HG02938 (cell line): ENCODE data around the gene GRK4.
A peak's percentile ranks its signal among the peaks of the same experiment; 100 is the strongest.

Experiments
- ATAC-seq: cut with Tn5 transposase; IDR thresholded peaks from one replicate; pipeline ENCODE4 v1.9.1; 2021; ENCODE audit warnings: mild to moderate bottlenecking, moderate library complexity; ENCODE audit not compliant: unreplicated experiment

GRK4 gene

DNA sequence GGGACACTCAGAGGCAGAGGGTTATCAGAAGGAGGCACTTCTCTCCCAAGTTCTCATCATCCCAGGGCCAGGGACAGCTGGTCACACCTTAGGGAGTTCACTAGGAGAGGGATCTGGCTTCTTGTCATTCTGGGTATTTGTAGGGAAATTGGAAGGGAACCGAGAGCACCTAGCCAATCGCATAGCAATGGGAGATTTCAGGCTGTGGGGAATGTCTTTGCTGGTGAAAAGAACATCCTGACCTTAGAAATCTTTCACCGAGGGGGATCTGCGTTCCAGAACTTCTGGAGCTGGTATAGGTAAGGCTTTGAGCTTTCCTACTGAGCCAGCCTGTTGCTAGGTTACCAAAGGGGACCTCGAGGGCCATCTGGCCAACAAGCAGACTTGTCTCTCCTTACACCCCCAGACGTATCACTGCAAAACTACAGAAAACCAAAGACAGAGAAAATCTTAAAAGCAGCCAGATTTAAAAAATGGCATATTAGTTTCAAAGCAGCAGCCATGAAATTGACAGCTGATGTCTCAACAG lies 104.2 kb downstream of the GRK4 start:
- no peak for ATAC-seq

DNA sequence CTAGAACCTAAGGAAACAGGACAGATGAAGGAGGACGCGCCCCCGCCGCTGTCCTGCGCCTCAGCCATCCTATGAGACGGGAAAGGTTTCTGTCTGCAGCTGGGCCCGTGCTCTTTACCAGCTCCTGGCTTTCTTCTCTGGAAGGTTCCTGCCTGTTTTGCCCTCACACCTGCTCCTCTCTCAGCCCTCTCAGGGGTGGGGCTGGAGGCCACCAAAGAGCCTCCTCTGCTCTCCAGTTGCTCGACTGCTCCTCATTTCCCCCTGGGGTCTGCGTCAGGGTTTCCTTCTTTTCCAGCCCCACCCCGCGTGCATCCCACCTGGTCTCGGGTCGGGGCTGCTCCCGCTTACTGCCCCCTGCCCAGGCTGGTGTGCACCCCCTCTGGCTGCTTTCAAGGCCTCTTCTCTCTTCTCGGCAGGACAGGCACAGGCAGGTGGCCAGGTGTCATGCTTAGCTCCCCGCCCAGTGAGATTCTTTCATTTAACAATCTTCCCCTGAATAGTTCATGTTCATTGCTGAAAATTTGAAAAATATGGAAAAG lies 106.4 kb downstream of the GRK4 start:
- ATAC-seq, result no peak

DNA sequence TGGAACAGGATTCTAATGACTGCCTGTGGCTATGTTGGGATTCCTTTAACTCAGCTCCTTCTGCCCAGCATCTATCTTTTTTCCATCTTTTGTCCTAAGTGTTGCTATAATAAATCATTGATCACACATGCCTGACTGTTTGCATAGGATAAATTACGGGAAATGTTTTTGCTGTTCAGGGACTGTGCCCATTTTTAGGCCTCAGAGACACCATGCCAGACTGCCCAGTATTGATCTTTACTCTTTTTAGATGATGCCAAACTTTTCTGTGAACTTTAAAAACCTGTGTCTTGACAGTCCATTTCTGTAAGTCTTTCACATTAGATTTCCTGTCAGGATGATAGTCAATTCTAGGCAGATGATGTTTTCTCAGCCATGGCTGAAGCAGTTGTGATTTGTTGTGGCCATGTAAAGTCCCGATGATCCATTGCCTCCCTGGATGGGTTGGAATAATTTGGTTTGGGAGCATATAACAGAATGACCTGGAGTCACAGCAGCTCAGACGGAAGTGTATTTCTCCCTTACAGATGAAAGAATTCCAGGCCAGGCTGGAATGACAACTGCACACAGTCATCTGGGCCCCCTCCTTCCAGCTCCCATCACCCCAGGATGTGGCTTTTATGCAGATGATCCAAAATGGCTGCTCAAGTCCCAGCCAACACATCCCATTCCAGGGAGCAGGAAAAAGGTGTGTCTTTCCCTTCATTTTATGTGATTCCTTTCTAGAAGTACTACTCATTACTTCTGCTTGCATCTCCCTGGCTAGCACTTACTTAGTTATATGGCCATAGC lies 107.5 kb downstream of the GRK4 start:
- ATAC-seq, result no peak

DNA sequence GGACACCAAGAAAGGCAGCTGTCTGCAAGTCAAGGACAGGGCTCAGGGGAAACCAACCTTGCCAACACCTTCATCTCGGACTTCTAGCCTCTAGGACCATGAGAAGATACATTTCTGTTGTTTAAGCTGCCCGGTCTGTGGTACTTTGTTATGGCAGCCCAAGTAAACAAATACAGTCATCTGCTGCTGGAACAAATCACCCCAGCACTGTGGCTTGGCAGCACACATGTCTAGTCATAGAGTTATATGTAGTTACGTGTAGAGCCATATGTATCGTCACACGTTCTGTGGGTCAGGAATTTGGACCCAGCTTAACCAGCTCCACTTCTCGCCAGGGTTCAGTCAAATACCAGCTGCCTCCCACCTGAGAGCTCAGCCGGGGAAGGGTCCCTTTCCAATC lies 108.4 kb downstream of the GRK4 start:
- no peak for ATAC-seq

DNA sequence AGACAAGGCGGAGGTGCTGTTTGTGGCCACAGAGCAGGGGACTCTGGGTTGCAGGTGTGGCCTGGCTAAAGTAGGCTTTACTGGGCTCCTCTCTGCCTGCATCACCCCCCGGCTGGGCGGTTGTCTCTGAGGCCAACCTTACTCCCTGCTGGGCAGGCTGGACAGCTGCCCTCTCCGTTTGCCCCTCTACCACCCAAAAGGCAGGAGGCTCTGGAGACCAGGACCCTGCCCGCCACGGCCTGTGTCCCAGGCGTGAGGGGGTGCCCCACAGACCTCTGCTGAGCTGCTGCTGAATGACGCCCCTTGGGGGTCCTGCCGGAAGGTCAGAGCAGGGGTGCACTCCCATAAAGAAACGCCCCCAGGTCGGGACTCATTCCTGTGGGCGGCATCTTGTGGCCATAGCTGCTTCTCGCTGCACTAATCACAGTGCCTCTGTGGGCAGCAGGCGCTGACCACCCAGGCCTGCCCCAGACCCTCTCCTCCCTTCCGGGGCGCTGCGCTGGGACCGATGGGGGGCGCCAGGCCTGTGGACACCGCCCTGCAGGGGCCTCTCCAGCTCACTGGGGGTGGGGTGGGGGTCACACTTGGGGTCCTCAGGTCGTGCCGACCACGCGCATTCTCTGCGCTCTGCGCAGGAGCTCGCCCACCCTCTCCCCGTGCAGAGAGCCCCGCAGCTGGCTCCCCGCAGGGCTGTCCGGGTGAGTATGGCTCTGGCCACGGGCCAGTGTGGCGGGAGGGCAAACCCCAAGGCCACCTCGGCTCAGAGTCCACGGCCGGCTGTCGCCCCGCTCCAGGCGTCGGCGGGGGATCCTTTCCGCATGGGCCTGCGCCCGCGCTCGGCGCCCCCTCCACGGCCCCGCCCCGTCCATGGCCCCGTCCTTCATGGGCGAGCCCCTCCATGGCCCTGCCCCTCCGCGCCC lies 110.0 kb downstream of the GRK4 start:
- no peak for ATAC-seq

DNA sequence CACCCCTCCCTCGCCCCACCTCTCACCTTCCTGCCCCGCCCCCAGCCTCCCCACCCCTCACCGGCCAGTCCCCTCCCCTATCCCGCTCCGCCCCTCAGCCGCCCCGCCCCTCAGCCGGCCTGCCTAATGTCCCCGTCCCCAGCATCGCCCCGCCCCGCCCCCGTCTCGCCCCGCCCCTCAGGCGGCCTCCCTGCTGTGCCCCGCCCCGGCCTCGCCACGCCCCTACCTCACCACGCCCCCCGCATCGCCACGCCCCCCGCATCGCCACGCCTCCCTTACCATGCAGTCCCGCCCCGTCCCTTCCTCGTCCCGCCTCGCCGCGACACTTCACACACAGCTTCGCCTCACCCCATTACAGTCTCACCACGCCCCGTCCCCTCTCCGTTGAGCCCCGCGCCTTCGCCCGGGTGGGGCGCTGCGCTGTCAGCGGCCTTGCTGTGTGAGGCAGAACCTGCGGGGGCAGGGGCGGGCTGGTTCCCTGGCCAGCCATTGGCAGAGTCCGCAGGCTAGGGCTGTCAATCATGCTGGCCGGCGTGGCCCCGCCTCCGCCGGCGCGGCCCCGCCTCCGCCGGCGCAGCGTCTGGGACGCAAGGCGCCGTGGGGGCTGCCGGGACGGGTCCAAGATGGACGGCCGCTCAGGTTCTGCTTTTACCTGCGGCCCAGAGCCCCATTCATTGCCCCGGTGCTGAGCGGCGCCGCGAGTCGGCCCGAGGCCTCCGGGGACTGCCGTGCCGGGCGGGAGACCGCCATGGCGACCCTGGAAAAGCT lies 110.9 kb downstream of the GRK4 start, which contains the start of the genes HTT and HTT-AS:
Gene HTT, plus strand, starts transcription at position 604 of the 768 bp plus-strand sequence. Its CDS starts 145 bp downstream, at position 749.
Gene HTT-AS, minus strand, starts transcription at position 461 of the 768 bp plus-strand sequence.
- ATAC-seq, result peak; percentile 59

DNA sequence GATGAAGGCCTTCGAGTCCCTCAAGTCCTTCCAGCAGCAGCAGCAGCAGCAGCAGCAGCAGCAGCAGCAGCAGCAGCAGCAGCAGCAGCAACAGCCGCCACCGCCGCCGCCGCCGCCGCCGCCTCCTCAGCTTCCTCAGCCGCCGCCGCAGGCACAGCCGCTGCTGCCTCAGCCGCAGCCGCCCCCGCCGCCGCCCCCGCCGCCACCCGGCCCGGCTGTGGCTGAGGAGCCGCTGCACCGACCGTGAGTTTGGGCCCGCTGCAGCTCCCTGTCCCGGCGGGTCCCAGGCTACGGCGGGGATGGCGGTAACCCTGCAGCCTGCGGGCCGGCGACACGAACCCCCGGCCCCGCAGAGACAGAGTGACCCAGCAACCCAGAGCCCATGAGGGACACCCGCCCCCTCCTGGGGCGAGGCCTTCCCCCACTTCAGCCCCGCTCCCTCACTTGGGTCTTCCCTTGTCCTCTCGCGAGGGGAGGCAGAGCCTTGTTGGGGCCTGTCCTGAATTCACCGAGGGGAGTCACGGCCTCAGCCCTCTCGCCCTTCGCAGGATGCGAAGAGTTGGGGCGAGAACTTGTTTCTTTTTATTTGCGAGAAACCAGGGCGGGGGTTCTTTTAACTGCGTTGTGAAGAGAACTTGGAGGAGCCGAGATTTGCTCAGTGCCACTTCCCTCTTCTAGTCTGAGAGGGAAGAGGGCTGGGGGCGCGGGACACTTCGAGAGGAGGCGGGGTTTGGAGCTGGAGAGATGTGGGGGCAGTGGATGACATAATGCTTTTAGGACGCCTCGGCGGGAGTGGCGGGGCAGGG lies 111.7 kb downstream of the GRK4 start:
- ATAC-seq, result peak; percentile 15

DNA sequence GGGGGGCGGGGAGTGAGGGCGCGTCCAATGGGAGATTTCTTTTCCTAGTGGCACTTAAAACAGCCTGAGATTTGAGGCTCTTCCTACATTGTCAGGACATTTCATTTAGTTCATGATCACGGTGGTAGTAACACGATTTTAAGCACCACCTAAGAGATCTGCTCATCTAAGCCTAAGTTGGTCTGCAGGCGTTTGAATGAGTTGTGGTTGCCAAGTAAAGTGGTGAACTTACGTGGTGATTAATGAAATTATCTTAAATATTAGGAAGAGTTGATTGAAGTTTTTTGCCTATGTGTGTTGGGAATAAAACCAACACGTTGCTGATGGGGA lies 112.2 kb downstream of the GRK4 start:
- no peak for ATAC-seq

DNA sequence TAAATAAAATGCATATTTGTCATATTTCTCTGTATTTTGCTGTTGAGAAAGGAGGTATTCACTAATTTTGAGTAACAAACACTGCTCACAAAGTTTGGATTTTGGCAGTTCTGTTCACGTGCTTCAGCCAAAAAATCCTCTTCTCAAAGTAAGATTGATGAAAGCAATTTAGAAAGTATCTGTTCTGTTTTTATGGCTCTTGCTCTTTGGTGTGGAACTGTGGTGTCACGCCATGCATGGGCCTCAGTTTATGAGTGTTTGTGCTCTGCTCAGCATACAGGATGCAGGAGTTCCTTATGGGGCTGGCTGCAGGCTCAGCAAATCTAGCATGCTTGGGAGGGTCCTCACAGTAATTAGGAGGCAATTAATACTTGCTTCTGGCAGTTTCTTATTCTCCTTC lies 114.4 kb downstream of the GRK4 start:
- ATAC-seq, result no peak

DNA sequence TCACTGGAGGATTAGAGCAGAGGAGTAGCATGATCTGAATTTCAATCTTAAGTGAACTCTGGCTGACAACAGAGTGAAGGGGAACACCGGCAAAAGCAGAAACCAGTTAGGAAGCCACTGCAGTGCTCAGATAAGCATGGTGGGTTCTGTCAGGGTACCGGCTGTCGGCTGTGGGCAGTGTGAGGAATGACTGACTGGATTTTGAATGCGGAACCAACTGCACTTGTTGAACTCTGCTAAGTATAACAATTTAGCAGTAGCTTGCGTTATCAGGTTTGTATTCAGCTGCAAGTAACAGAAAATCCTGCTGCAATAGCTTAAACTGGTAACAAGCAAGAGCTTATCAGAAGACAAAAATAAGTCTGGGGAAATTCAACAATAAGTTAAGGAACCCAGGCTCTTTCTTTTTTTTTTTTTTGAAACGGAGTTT lies 116.3 kb downstream of the GRK4 start:
- no peak for ATAC-seq

DNA sequence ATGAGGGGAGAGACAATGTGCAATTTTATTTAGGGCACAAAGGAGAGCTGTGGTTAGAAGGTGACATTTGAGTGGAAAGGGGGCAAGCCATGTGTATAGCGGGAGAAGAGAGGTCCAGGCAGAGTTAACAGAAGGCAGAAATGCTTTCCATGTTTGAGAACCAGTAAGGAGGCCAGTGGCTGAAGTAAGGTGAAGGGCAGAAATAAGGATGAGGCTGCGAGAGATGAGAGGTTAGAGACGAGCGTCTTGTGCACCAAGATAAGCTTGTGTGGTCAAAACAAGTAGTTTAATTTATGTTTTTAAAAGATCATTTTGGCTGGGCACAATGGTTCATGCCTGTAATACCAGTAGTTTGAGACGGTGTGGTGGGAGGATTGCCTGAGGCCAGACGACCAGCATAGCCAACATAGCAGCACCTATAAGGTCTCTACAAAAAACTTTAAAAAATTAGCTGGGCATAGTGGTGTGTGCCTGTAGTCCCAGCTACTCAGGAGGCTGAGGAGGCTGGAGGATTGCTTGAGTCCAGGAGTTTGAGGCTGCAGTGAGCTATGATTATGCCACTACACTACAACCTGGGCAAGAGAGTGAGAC lies 119.6 kb downstream of the GRK4 start:
- no peak for ATAC-seq

DNA sequence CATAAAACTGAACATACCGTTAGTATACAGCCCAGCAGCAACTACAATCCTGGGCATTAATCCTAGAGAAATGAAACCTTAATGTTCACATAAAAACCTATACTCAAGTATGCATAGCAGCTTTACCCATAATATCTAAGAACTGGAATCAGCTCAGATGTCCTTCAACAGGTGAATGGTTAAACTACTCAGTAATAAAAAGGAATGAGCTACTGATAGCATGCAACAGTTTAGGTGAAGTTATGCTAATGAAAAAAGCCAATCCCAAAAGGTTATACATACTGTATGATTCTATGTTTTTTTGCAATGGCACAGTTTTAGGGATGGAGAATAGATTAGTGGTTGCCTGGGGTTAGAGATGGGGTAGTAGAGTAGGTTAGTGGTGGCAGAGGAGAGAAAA lies 120.4 kb downstream of the GRK4 start:
- no peak for ATAC-seq

DNA sequence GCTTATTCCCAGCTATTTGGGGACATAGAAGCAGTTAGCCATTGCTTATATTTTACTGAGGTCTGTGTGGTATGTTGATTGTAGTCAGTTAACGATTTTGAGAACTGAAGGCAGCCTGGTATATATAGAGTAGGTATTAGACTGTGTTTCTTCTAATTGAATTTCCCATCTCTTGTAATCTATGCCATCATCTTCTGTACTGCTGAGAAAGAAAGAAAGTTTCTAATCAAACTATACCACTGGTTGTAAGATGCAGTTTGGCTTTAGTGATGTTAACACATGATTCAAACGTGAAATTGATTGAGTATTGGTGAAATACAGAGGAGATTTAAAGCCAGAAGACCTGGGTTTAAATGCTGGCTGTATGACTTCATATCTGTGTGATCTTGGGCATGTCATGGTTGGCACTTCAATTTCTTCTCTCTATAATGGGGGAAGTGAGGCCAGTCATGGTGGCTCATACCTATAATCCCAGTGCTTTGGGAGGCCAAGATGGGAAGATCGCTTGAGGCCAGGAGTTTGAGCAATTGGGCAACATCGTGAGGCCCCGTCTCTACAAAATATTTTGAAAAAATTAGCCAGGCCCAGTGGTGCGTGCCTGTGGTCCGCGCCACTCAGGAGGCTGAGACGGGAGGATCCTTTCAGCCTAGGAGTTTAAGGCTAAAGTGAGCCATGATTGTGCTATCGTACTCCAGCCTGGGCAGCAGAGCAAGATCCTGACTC lies 122.7 kb downstream of the GRK4 start:
- ATAC-seq, result no peak

DNA sequence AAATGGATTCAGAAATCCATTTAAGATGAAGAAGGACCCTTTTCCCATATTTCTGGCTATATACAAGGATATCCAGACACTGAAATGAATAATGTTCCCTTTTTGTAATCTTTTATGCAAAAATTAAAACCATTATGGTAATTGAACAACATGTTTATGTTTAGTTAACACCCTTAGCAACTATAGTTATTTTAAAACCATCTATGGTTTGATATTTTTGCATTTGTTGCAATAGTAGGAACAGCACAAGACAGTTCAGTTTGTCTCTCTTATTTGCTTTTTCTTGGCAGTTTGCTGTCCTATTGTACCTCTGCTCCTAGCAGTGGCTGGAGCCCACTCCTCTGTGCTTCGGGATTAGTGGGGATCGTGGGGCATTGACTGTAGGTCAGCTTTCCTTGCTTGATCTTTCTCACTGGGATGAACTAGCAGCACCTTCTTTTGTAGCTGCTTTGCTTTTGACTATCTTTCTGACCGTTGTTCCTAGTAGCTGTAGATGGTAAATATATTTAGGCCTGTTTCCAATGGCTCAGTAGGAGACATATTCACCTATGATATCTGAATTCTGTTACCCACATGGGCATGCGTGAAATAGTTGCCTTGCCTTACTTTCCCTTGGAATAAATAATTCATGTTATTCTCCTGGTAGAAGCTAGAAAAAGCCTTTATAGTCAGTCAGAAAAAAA lies 123.9 kb downstream of the GRK4 start:
- ATAC-seq, result no peak
